GM12874 (cell line): ENCODE results near the gene TMEM217.

Source experiments
- TF ChIP-seq, protein P1 (sequence below): IDR thresholded peaks from 2 replicates; pipeline ENCODE4 v1.5.1; 2011; ENCODE audit warnings: low read depth, mild to moderate bottlenecking, control low read depth, low read length, moderate library complexity; ENCODE audit not compliant: insufficient read depth

TMEM217 gene

DNA sequence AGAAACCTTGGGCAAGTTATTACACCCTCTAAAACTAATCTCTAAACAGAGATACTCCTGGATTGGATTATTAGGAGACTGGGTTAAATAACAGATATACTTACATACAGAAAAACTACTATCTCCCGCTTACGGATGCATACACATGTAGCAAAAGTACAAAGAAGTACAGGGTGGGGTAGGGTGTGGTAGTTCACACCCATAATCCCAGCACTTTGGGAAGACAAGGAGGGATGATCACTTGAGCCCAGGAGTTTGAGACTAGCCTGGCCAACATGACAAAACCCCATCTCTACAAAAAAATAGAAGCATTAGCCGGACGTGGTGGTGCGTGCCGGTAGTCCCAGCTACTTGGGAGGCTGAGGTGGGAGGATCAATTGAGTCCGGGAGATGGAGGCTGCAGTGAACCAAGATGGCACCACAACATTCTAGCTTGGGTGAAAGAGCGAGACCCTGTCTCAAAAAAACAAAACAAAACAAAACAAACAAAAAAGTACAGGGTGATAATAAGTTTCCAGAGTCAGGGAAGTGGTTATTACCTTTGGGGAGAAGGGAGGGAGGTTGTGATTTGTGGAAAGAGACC, 79.9 kb downstream of the TMEM217 start:
- TF ChIP-seq, protein P1, sequence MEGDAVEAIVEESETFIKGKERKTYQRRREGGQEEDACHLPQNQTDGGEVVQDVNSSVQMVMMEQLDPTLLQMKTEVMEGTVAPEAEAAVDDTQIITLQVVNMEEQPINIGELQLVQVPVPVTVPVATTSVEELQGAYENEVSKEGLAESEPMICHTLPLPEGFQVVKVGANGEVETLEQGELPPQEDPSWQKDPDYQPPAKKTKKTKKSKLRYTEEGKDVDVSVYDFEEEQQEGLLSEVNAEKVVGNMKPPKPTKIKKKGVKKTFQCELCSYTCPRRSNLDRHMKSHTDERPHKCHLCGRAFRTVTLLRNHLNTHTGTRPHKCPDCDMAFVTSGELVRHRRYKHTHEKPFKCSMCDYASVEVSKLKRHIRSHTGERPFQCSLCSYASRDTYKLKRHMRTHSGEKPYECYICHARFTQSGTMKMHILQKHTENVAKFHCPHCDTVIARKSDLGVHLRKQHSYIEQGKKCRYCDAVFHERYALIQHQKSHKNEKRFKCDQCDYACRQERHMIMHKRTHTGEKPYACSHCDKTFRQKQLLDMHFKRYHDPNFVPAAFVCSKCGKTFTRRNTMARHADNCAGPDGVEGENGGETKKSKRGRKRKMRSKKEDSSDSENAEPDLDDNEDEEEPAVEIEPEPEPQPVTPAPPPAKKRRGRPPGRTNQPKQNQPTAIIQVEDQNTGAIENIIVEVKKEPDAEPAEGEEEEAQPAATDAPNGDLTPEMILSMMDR, result no peak

DNA sequence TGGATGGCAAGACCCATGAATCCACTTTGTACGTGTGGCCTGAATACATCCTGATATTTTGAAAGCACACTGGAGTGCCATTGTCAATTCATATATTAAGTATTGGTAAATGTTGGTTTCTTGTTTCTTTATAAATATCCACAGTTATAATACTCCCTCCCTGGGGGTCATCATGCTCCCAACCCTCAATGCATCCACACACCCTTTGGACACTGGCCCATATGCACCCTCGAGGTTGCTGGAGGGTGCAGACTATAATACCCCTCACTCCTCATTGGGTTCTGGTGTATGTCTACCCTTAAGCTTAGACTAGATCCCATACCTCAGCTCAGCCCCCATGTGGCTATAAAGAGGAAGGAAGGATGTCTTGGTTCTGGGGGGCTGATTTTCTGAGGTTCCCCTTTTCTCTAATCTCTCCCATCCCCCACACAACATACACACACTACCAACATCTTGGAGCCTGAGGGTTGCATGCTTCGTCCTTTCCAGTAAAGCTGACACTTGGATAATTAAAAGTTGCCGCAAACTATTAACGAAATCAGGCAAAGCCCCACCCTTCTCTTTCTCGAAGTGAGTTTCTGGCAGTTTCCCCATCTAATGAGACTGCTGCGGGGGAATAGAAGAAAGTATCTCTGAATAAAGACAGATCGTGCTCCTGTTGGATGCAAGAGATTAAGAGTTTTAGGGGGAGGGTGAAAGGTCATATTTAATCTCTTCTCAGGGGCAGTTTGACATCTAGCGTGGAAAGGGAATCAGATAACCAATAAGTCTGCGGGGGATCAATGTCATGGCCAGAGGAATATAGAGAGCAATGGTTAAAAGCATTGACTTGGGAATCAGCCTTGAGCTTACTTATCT, 80.6 kb downstream of the TMEM217 start:
- TF ChIP-seq, protein P1, result no peak

DNA sequence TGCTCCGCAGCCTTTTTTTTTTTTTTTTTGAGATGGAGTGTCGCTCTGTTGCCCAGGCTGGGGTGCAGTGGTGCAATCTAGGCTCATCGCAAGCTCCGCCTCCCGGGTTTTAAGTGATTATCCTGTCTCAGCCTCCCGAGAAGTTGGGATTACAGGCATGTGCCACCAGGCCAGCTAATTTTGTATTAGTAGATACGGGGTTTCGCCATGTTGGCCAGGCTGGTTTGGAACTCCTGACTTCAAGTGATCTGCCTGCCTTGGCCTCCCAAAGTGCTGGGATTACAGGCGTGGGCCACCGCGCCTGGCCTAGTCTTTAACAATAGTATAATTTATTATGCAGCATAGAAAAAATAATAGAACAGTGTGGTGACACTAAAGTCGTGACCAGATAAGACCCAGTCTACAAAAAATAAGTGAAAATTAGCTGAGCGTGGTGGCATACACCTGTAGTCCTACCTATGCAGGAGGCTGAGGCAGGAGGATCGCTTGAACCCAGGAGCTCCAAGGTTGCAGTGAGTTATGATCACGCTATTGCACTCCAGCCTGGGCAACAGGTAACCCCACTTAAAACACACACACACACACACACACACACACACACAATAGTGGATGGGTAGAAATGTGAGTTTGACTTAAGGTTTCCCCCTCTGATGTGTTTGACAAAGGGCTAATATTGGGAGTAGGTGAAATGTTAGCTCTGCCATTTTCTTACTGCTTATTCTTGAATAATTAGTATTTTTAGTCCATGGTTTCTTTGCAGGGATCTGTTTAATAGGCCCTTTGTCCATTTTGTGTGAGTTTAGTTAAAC, 81.5 kb downstream of the TMEM217 start:
- TF ChIP-seq, protein P1, result no peak

DNA sequence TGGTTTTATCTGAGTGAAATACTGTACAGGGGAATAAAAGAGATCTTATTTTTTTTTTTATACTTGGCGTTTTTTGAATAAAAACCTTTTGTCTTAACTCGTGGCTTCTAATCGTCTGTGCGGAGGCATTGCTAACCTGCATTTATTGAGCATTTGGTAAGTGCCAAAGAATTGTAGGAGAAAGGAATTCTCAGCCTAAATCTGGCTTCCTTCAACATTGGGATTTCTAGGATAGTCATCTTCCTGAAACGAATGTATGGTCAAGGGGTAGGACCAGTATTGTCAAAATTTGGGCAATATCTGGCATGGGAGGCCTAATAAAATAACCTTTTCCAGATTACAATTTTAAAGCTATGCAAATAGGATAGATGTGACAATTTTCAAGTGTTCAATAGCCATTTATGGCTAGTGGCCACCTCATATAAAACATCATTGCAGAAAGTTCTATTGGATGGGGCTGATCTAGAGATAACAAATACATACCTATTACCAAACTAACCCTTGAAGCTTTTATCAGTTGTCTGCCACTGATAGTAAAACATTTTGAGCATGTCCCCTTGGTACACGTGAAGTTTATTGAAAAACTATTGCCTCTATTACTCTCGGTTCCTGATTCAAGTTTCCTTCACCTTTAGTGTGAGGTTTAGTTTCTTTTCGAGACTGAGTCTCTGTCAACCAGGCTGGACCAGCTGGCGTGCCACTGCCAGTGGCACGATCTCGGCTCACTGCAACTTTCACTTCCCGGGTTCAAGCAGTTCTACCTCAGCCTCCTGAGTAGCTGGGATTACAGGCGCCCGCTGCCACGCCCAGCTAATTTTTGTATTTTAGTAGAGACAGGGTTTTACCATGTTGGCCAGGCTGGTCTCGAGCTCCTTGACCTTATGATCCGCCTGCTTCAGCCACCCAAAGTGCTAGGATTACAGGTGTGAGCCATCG, 82.3 kb downstream of the TMEM217 start:
- TF ChIP-seq, protein P1, result no peak

DNA sequence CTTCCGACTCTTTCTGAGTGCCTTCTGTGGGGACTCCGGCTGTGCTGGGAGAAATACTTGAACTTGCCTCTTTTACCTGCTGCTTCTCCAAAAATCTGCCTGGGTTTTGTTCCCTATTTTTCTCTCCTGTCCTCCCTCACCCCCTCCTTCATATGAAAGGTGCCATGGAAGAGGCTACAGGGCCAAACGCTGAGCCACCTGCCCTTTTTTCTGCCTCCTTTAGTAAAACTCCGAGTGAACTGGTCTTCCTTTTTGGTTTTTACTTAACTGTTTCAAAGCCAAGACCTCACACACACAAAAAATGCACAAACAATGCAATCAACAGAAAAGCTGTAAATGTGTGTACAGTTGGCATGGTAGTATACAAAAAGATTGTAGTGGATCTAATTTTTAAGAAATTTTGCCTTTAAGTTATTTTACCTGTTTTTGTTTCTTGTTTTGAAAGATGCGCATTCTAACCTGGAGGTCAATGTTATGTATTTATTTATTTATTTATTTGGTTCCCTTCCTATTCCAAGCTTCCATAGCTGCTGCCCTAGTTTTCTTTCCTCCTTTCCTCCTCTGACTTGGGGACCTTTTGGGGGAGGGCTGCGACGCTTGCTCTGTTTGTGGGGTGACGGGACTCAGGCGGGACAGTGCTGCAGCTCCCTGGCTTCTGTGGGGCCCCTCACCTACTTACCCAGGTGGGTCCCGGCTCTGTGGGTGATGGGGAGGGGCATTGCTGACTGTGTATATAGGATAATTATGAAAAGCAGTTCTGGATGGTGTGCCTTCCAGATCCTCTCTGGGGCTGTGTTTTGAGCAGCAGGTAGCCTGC, 83.2 kb downstream of the TMEM217 start:
- TF ChIP-seq, protein P1, result no peak

DNA sequence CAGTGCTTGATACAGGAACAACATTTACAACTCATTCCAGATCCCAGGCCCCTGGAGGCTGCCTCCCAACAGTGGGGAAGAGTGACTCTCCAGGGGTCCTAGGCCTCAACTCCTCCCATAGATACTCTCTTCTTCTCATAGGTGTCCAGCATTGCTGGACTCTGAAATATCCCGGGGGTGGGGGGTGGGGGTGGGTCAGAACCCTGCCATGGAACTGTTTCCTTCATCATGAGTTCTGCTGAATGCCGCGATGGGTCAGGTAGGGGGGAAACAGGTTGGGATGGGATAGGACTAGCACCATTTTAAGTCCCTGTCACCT, 83.8 kb downstream of the TMEM217 start:
- TF ChIP-seq, protein P1, result no peak
